ENCODE results near the gene MFN2.

DNA sequence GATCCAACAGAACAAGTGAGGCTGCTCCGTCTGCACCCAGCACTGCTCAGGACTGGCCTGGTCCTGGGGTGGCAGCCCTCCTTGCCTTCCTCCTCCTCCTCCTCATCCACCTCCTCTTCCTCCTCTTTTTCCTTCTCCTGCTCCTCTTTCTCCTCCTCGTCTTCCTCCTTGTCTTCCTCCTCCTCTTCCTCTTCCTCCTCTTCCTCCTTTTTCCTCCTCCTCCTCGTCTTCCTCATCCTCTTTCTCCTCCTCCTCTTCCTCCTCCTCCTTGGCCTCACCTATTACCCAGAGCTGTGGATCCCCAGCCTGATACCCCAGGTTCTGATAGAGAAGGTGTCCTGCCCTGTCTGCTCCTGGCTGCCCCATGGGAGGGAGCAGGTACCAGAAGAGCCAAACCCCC lies 16.6 kb upstream of the MFN2 start:
- TF ChIP-seq EZH2phosphoT487 (IDR thresholded peaks at IDR 0.05; ENCODE audit: insufficient read depth, low read depth) (no peak), EZH2 (IDR thresholded peaks at IDR 0.05; ENCODE audit: insufficient read depth, poor library complexity, severe bottlenecking) (no peak)

Measured in GM23248 (cell line).